Measurements from ENCODE around the gene SLC34A2. TPM values are rescaled to one million over a fixed set of nuclear protein-coding genes. Genes with fewer than 3 reads are reported as not detected.

SLC34A2 gene
- total RNA-seq, 6 experiments from 2014 or later = not detected

DNA sequence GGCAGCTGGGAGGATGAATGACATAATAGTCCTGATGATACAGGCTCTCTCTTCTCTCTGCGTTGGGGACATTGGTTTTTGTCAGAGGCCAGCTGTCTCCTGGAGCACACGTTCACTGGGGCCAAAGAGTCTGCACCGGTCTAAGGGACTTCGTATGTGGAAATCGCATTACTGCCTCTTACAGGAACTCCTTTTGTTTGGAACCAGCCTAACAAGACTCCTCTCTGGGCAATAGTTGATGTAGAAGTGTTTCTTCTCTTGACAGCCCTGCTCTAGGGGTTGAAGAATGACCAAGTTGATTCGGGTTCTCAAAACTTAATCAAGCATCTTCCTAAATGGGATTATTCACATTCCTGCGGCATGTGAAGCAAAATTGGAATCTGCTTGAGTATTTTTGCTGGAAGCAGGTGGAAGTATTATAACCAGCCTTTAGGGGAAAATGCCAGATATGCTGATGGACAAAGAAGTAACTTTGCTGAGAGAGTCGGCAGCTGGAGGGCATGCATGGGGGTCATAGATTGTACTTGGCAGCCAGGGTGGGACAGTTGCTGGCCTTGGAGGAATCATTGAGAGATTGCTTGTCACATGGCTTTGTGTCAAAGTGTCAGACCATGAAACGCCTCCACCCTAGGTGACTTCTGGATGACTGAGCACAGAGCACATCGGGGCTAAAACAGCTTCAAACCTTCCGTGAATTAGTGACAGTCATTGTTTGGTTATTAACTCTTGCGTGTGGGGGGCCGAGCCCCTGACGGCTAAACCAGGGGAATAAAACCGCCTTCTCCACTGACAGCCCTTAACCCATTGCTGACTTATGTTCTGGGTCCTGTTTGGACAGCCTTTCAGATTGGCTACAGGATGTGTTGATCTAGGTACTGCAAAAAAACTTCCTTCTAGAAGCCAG is 34.4 kb upstream of the SLC34A2 start:
- Mint-ChIP-seq H3K4me1 (ENCODE audit: low read depth) (no peaks in the 10 kb centered on the region), H3K9me3 (no peaks in the 10 kb centered on the region), H3K4me3 (no peak overlapping the region), H3K27me3 (ENCODE audit: insufficient read depth) (peaks cover 21% of the 10 kb centered on the region), H3K36me3 (ENCODE audit: low read depth) (no peaks in the 10 kb centered on the region), H3K27ac (no peak overlapping the region)
- TF ChIP-seq, protein P1, sequence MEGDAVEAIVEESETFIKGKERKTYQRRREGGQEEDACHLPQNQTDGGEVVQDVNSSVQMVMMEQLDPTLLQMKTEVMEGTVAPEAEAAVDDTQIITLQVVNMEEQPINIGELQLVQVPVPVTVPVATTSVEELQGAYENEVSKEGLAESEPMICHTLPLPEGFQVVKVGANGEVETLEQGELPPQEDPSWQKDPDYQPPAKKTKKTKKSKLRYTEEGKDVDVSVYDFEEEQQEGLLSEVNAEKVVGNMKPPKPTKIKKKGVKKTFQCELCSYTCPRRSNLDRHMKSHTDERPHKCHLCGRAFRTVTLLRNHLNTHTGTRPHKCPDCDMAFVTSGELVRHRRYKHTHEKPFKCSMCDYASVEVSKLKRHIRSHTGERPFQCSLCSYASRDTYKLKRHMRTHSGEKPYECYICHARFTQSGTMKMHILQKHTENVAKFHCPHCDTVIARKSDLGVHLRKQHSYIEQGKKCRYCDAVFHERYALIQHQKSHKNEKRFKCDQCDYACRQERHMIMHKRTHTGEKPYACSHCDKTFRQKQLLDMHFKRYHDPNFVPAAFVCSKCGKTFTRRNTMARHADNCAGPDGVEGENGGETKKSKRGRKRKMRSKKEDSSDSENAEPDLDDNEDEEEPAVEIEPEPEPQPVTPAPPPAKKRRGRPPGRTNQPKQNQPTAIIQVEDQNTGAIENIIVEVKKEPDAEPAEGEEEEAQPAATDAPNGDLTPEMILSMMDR (IDR thresholded peaks at IDR 0.05) = no peak
- no peak for DNase-seq

DNA sequence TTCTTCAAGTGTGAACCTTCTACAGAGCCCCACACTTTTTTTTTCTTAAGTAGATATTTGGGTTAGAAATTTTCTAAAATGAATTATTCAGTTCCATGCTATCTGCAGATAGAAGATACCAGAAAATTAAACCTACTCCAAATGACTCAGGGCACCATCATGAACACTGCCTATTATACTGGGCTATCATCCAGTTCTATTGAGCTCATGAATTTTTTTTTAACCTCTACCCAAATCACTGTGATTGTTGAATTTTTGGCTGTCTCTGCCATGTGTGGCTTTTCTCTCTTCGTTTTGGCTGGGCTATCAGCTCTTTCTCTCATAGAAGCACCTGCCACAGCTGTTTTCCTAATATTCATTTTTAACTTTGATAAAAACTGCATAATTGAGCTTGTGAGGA is 31.0 kb upstream of the SLC34A2 start:
- TF ChIP-seq, protein P1 (IDR thresholded peaks at IDR 0.05) = no peak
- H3K27ac Mint-ChIP-seq = no peak overlapping the region
- no peaks in the 10 kb centered on the region for H3K36me3 Mint-ChIP-seq (ENCODE audit: low read depth)
- no peak overlapping the region for H3K4me3 Mint-ChIP-seq
- H3K27me3 Mint-ChIP-seq (ENCODE audit: insufficient read depth) = peaks cover 22% of the 10 kb centered on the region
- no peak for DNase-seq
- H3K9me3 Mint-ChIP-seq = no peaks in the 10 kb centered on the region
- no peaks in the 10 kb centered on the region for H3K4me1 Mint-ChIP-seq (ENCODE audit: low read depth)

DNA sequence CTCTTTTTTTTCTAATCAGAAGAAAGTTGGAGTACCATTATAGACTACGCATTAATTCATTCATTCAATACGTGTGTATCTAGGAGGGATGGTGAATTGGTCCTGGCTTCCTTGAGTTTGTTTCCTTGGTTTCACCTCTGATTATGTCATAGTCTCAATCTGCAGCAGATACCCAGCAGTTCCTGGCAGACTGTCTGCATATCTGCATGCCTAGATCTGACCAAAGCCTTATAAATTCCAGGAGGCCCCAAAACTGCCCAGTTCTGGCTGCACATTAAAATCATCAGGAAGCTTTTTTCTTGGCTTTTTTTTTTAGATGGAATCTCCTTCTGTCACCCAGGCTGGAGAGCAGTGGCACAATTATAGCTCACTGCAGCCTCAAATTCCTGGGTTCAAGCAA is 27.2 kb upstream of the SLC34A2 start:
- H3K27me3 Mint-ChIP-seq (ENCODE audit: insufficient read depth) = peaks cover 12% of the 10 kb centered on the region; the same call in 1 of the 2 replicates
- no peaks in the 10 kb centered on the region for H3K4me1 Mint-ChIP-seq (ENCODE audit: low read depth)
- H3K36me3 Mint-ChIP-seq (ENCODE audit: low read depth) = no peaks in the 10 kb centered on the region
- H3K27ac Mint-ChIP-seq = no peak overlapping the region
- H3K4me3 Mint-ChIP-seq = no peak overlapping the region
- TF ChIP-seq, protein P1 (IDR thresholded peaks at IDR 0.05) = no peak
- H3K9me3 Mint-ChIP-seq = no peaks in the 10 kb centered on the region
- peak; percentile 12 for DNase-seq

DNA sequence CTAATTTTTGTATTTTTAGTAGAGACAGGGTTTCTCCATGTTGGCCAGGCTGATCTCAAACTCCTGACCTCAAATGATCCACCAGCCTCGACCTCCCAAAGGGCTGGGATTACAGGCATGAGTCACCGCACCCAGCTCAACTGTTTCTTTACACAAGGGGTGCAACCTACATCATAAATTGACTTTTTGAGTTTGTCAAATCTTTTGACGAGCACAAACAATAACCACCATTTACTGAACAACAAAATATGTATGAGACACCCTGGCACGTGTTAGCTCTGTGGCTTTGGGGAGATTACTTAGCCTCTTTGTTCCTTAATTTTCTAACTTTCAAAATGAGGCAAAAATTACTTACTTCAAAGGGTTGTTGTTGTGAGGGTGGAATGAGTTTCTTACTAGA is 23.5 kb upstream of the SLC34A2 start:
- peaks cover 18% of the 10 kb centered on the region; the same call in 1 of the 2 replicates for H3K27me3 Mint-ChIP-seq (ENCODE audit: insufficient read depth)
- H3K36me3 Mint-ChIP-seq (ENCODE audit: low read depth) = no peaks in the 10 kb centered on the region
- H3K4me3 Mint-ChIP-seq = no peak overlapping the region
- no peak overlapping the region for H3K27ac Mint-ChIP-seq
- TF ChIP-seq, protein P1 (IDR thresholded peaks at IDR 0.05) = no peak
- H3K9me3 Mint-ChIP-seq = no peaks in the 10 kb centered on the region
- no peak for DNase-seq
- no peaks in the 10 kb centered on the region for H3K4me1 Mint-ChIP-seq (ENCODE audit: low read depth)

DNA sequence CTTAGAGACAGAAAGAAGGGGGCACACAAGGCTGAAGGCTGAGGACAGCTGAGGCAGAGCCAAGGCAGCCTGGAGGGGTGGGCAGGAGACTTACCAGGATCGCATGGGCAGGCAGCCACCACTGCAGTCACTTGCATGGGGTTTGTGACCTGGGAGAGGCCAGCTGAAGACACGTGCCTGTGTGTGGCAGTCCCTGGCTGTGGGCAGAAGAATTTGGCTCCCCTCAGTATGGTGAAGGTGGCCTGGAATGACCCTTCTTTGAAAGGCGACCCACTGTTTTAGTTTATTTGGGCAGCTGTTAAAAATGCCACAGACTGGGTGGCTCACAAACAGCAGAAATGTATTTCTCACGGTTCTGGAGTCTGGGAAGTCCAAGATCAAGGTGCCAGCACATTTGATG is 22.1 kb upstream of the SLC34A2 start:
- H3K27ac Mint-ChIP-seq = no peak overlapping the region
- peaks cover 14% of the 10 kb centered on the region for H3K27me3 Mint-ChIP-seq (ENCODE audit: insufficient read depth)
- H3K4me1 Mint-ChIP-seq (ENCODE audit: low read depth) = no peaks in the 10 kb centered on the region
- H3K4me3 Mint-ChIP-seq = no peak overlapping the region
- TF ChIP-seq, protein P1 (IDR thresholded peaks at IDR 0.05) = no peak
- DNase-seq = no peak
- H3K36me3 Mint-ChIP-seq (ENCODE audit: low read depth) = no peaks in the 10 kb centered on the region
- no peaks in the 10 kb centered on the region for H3K9me3 Mint-ChIP-seq

All from HFFc6 (cell line).